ENCODE data around the gene E2F4.

GRCh38 chr16:67188798-67189197 is 3.2 kb upstream of the E2F4 start:
- no peak for TF ChIP-seq CTCF (IDR thresholded peaks at IDR 0.05; ENCODE audit: low read length)
- no peak for TF ChIP-seq EZH2 (optimal IDR thresholded peaks at IDR 0.05; ENCODE audit: low read depth, low read length)
- TF ChIP-seq EZH2phosphoT487 (IDR thresholded peaks at IDR 0.05; ENCODE audit: low read length) = no peak

All from MM.1S (cell line).